GM12874 (cell line): ENCODE data around the gene RBP3.

Experiments used
- TF ChIP-seq, protein P1 (sequence below): IDR thresholded peaks from 2 replicates; pipeline ENCODE4 v1.5.1; 2011; ENCODE audit warnings: low read depth, mild to moderate bottlenecking, control low read depth, low read length, moderate library complexity; ENCODE audit not compliant: insufficient read depth

Gene RBP3

GRCh38 chr10:47378606-47379444 lies 30.7 kb downstream of the RBP3 start:
- TF ChIP-seq, protein P1, sequence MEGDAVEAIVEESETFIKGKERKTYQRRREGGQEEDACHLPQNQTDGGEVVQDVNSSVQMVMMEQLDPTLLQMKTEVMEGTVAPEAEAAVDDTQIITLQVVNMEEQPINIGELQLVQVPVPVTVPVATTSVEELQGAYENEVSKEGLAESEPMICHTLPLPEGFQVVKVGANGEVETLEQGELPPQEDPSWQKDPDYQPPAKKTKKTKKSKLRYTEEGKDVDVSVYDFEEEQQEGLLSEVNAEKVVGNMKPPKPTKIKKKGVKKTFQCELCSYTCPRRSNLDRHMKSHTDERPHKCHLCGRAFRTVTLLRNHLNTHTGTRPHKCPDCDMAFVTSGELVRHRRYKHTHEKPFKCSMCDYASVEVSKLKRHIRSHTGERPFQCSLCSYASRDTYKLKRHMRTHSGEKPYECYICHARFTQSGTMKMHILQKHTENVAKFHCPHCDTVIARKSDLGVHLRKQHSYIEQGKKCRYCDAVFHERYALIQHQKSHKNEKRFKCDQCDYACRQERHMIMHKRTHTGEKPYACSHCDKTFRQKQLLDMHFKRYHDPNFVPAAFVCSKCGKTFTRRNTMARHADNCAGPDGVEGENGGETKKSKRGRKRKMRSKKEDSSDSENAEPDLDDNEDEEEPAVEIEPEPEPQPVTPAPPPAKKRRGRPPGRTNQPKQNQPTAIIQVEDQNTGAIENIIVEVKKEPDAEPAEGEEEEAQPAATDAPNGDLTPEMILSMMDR: no peak

- TF ChIP-seq, protein P1: no peak
Measured at GRCh38 chr10:47379445-47379785, 31.3 kb downstream of the RBP3 start.

DNA sequence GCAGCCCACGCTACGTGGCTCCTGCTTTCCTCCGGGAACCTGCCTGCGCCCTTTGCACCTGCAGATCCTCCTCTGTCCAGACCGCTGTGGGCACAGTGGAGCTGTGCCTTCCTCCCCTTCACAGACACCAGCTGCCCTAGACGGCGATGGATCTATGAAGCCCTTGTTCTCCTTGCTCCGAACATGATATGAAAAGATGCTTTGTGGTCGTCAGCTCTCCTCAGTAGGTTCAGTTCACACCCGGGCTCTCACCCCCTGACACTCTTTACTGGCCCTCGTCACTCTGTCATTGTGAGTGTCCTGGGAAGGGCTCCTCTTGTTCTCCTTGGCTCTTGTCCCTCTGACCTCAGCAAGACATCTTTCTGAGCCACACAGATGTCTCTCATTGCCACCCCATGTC lies 31.7 kb downstream of the RBP3 start:
- TF ChIP-seq, protein P1: no peak

DNA sequence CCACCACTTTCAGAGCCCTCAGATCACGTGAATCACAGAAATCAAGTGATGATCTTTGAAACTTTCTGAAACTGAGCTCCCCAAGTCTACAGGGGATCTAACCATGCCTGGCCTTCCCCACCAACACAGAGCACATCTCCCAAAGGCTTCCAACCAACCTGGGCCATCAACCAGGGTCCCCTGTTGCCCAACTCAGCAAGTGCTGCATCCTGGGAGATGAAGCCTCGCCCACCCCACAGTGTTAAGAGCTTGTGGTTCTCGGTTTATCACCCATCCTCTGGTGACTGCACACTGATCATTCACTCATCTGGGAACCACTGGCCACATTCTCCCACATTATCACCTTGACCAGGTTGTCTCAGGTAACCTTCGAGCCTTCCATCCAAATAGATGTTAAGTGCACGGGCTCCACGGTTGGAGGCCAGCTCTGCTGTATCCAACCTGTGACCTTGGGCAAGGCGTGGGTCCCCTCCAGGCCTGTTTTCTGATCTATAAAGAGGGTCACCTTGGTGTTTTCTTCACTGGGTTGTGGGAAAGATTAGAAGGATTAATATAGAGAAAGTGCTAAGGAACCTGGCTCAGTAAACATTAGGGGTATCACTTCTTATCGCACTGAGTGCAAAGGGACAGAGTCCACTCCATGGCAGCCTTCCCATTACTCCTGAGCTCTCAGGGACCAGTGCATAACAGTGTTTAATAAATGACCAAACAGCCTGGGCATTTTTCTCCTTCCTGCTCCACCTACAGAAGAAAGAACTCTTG lies 32.4 kb downstream of the RBP3 start:
- TF ChIP-seq, protein P1: no peak

DNA sequence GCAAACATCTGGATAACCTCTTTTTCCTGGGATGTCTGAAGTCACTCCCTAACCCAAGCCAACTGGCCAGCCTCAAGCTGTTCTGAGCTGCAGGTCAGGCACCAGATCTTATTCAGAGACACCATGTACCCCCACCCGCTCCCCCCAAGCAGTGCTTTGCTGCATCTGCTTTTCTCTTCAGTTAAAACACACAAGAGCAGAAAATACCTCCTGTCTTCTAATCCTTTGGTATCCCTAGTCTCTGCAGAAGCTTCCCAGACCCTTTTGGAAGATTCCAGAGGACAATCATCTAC lies 32.9 kb downstream of the RBP3 start:
- TF ChIP-seq, protein P1: no peak

DNA sequence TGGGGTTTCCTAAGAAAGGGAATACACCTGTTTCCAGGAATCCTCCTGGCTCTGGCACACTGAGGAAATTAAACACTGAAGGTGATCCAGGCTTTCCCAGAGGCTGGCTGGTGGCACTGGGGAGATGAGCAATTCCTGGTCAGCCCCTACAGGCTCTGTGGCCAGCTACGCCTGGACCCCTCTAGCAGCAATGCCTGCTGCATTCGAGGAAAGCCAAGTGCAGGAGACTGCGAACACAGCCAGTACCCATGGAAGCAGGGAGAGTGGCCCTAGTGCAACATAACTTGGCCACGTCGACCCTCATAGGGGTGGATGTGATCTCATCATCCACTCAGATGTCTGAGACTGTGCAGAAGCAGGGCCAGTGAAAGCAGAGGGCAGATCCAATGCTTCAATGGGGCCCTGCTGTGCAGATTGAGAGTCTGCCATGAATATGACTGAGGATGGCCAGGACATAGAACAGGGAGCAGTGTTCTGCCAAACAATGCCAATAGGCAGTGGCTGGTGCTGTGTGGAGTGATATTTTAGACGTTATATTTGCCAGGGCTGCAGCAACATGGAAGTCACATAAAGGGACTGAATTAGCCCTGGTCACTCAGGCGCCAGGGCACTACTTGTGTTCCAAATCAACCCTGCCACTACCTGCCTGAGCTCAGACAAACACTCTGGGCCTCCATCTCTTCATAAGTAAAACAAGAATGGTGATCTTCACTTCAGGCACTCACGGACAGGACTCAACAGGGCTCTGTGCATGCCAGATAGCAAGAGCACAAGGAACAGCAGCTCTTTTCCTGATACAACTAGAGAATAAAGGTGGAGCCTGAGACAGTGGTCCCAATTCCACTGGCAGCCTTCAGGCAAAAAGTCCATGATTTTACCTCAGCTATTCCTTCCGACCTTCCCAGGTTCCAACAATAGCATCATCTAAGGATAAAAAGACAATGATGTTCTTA lies 33.5 kb downstream of the RBP3 start:
- TF ChIP-seq, protein P1: no peak
